HG03196 (cell line): ENCODE data around the gene GRID2IP.
"Not testable (repeated sequence)": the region's sequence is repeated elsewhere in the genome, so short reads cannot be mapped to it uniquely, and the experiment has no call there.

Experiments
- ATAC-seq: cut with Tn5 transposase; IDR thresholded peaks from one replicate; pipeline ENCODE4 v1.9.1; 2021; ENCODE audit not compliant: unreplicated experiment

GRID2IP gene

GRCh38 chr7:6551016-6551511, at the start of gene GRID2IP:
TSS of gene GRID2IP (minus strand) at chr7:6551461. CDS start at chr7:6551436, 25 bp downstream.
- ATAC-seq = no peak

GRCh38 chr7:6600093-6600492, 48.8 kb upstream of the GRID2IP start:
- no peak for ATAC-seq

- no peak for ATAC-seq
Measured at GRCh38 chr7:6590645-6591110, 39.4 kb upstream of the GRID2IP start.

- peak; percentile 80 for ATAC-seq
Measured at GRCh38 chr7:6589829-6590644, 38.8 kb upstream of the GRID2IP start, which contains the start of gene INTS15. TSS of gene INTS15 (plus strand) at chr7:6590021. CDS start at chr7:6590284, 263 bp downstream.

GRCh38 chr7:6589151-6589828, 38.0 kb upstream of the GRID2IP start:
- ATAC-seq = no peak

- ATAC-seq = no peak
Measured at GRCh38 chr7:6588566-6588965, 37.3 kb upstream of the GRID2IP start.

- not testable (repeated sequence) for ATAC-seq
Measured at GRCh38 chr7:6585746-6586432, 34.6 kb upstream of the GRID2IP start.

- ATAC-seq = no peak
Measured at GRCh38 chr7:6579446-6579845, 28.2 kb upstream of the GRID2IP start.

GRCh38 chr7:6578114-6579084, 27.1 kb upstream of the GRID2IP start:
- ATAC-seq = no peak

GRCh38 chr7:6577369-6578113, 26.3 kb upstream of the GRID2IP start, which contains the start of gene ZDHHC4:
TSS of gene ZDHHC4 (plus strand) at chr7:6577454. CDS start at chr7:6580562, 3,108 bp downstream.
- ATAC-seq = peak; percentile 95

- ATAC-seq = not testable (repeated sequence)
Measured at GRCh38 chr7:6576867-6577368, 25.7 kb upstream of the GRID2IP start.

GRCh38 chr7:6576024-6576866, 25.0 kb upstream of the GRID2IP start:
- no peak for ATAC-seq

GRCh38 chr7:6575281-6576023, 24.2 kb upstream of the GRID2IP start:
- no peak for ATAC-seq

GRCh38 chr7:6571160-6571779, 20.0 kb upstream of the GRID2IP start:
- ATAC-seq = no peak

GRCh38 chr7:6567886-6568285, 16.6 kb upstream of the GRID2IP start:
- no peak for ATAC-seq

GRCh38 chr7:6565655-6566054, 14.4 kb upstream of the GRID2IP start:
- no peak for ATAC-seq
